Activated CD4-positive, alpha-beta T cell treated with anti-CD3 and anti-CD28 coated beads, Interleukin-2, amount 50 U/mL, for 24 hours (primary cell): Measurements from ENCODE around the gene ARF1.

Source experiments
- DNase-seq, 2 donors: peaks; one replicate each; pipeline ENCODE4 v3.0.0-alpha.2; 2020; ENCODE audit warnings: low read depth in 1 of 2, low spot score in 1 of 2

Gene ARF1

DNA sequence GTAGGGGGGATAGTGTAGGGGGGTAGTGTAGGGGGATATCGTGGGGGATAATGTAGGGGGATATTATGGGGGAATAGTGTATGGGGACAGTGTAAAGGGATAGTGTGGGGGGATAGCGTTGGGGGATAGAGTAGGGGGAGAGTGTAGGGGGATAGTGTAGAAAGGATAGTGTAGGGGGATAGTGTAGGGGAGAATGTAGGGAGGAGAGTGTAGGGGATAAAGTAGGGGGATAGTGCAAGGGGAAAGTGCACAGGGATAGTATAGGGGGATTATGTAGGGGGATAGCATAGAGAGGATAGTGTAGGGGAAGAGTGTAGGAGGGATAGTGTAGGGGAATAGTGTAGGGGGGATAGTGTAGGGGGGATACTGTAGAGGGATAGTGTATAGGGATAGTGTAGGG, 12.3 kb upstream of the ARF1 start:
- no peak for DNase-seq

DNA sequence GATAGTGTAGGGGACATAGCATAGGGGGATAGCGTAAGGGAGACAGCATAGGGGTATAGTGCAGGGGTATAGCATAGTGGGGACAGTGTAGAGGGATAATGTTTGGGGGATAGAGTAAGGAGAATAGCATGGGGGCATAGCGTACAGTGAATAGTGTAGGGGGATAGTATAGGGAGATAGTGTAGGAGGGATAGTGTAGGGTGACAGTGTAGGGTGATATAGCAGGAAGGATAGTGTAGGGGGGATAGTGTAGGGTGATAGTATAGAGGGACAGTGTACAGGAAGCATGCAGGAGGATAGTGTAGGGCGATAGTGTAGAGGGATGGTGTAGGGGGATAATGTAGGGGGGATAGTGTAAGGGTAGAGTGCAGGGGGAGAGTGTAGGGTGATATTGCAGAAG, 11.7 kb upstream of the ARF1 start:
- no peak for DNase-seq

DNA sequence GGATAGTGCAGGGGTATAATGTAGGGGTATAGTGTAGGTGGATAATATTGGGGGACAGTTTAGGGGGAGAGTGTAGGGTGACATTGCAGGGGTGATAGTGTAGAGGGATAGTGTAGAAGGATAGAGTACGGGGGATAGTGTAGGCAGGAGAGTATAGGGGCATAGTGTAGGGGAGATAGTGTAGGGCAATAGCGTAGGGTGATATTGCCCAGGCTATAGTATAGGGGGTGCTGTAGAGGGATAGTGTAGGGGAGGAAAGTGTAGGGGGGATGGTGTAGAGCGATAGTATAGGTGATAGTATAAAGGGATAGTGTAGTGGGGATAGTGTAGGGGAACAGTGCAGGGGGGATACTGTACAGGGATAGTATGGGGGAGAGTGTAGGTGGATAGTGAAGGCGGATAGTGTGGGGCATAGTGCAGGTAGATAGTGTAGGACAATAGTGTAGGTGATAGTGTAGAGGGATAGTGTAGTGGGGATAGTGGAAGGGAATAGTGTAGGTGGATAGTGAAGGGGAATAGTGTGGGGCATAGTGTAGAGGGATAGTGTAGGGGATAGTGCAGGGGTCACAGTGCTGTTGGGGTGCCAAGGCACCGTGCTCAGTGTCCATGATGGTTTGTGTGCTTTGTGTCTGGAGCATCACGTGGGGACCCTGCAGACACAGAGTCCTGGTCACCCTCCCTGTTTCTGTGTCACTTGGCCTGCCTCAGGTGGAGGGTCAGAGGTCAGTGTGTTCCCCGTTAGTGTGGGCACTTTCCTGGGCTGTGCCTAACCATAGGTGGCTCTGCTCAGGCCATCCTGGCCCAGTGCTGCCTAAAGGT, 10.5 kb upstream of the ARF1 start:
- no peak for DNase-seq

DNA sequence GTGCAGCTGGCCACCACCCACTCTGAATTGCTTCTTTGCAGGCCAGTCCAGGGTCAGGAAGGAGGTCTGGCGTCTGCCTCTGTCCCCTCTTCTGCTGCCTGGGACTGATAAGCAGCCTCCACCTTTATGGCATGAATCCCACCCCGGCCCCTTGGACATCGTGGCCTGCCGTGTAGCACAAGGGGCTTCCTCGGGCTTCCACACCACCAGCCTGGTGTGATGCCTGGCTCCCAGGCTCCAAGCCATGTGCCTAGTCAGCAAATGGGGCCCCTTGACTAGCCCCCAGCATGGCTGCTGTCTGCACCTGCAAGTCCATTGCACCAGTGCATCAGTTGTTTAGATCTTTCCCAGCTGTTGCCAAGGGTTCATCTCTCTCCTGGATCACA, 9.9 kb upstream of the ARF1 start:
- DNase-seq, result no peak

DNA sequence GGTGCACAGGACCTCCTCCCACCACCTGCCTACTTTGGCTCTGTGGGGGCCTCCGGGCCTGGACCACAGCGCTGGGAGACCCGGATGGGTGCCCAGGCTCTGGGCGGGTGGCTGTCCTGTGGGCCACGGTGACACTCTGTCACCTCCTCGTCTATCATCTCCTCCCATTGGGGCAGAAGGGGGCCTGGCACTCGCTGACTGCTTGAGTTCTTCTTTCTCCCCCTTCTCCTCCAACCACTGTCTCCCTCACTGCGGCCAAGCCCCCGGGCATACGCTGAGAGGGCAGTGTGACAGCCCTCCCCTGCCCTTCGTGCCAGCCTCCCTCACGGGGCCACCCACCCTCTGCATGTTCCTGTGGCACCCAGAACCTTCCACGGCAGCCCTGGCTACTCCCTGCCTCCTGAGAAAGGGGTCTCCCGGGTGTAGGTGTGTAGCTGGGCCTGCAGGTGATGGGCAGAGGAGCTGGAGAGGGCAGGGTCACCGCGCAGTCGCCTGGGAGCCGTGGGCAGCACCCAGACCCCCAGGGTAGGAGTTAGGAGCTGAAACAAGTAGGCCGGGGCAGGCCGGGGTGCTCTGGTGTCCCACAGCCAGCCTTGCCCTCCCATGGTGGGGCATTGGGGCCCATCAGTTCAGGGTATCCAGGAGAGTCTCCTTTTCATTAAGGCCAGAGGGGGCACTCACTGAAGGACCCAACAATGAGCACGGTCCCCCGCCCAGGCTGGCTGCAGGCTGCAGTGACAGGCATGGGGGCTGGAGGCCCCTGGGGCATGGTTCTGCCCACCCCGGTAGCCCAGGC, 9.2 kb upstream of the ARF1 start:
- DNase-seq, result no peak

DNA sequence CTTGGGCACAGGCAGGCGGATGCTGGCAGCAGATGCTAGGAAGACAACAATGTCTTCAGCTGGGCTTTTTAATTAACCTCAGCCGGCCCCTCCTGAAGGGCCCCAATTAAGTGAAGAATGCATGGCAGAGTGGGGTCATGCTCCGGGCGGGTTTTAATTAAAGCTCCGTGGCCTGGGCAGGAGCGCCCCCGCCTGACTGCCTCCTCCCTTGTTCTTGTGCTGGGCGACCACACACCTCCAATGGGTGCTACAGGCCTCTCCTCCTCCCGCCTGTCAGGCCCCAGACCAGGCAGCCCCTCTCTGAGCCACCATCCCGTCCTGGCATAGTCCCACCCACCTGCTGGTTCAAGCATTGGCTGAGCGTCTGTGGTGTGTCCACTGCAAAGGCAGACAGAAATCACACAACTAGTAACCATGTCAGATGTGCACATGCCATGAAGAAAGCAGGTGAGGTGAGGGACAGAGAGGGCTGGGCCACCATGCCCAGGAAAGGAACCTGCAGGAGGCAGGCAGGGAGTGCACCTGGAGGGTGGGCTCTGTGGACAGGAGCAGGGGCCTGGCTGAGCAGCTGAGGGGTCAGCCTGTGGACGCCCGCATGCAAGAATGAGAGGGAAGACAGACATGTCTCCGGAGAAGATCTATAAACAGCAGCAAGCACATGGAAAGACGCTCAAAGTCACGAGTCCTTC, 8.5 kb upstream of the ARF1 start:
- no peak for DNase-seq

DNA sequence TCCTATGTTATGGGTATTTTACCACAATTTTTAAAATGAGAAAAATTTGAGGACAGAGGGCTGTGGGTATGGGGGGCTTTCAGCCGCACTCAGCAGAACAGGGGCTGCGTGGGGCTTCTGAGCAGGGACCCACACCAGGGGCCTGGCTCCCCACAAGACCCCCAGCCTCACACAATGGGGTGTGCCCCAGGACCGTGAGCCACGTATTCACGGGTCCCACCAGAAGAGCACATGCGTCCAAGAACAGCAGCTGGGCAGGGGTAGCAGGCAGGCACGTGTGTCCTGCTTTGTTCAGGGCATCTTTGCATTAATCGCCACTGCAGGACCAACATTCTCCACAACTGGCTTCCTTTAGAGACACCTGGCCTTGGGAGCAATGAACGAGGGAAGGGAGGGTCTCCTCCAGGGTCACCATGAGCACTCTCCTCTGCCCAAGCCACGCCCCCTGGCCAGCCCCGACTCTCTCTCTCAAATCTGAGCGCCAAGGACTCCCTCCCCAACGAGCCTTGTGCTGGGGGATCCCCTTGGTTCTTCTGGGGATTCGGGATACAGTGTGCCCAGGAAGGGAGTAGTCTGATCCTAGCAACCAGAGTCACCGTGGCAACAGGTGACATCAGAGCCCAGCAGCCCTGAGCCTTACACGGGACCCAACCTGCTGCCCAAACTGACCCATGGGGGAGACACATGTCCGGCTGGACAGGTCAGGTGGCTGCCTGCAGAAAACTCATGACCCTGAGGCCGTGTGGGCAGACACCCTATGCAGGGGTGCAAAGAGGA, 7.4 kb upstream of the ARF1 start:
- no peak for DNase-seq

DNA sequence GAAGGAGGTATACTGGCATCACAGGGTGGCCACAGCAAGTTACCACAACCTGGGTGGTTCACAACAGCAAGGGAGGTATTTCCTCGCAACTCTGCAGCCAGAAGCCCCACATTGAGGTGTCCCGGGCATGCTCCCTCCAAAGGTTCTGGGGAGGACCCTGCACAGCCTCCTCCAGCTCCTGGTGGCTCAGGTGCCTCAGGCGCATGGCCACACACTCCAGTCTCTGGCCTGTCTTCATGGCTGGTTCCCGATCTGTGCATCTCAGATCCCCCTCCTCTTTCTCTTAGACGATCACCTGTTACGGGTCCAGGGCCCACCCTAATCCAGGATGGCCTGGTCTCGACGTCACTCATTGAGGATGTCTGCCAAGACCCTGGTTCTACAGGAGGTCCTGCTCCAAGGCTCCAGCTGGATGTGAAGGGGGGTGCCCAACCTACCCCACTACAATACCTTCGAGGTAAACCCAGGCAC, 6.7 kb upstream of the ARF1 start:
- no peak for DNase-seq

DNA sequence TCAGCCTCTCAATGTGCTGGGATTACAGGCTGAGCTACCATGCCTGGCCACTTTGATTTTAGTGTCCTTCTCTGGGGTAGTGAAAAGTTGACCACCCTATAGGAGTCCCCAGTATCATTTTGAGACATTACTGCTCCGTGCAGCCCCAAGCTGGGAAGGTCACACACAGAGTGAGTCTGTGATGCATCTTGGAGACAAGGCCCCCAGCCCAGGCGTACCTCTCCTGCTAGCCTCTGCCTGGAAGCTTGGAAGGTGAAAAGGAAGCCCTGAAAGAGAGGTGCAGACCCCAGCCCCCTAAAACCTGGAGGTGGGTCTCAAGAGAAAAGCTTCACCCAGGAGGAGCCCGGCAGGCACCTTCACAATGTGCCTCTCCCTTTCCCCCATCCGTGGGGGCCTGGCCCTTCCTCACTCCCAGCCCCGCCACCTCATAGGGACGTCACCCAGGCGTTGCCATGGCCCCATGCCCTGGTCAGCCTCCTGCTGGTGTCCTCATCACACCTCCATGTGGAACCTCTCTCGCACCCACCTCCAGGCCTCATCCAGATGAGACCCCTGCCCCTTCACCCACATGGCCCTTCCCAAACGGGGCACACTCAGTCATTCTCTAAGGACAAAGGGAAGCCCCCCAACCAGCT, 5.6 kb upstream of the ARF1 start:
- no peak for DNase-seq

DNA sequence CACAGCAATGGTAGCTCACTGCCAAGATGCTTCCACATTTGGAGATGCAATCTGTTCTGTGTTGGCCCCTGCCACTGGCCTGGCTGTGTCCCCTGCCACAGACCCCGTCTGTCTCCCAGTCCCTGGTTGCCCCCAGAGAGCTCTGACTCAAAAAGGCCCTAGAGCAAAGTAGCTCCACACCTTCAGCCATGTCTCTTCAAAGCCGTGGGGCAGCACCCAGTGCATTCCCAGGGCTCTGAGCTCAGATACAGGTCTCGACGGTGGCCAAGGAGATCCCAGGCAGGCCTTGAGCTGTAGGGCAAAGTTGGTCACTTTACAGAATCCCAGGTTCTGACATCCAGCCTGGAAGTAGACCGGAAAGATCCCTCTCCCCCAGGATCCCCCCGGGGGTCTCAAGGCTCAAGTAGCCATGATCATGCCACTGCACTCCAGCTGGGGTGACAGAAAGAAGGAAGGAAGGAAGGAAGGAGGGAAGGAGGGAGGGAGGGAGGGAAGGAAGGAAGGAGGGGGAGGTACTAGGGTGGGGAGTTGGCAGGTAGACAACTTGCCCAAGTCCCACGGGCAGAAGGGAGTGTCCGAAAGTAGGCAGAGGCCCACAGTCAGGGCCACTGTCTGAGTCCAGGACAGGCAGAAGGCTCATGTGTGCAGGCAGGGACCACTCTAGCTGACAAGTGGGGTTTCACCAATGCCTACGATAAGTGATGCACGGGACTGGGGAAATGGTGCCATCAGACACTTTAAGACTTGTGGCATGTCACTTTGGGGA, 4.8 kb upstream of the ARF1 start:
- no peak for DNase-seq

DNA sequence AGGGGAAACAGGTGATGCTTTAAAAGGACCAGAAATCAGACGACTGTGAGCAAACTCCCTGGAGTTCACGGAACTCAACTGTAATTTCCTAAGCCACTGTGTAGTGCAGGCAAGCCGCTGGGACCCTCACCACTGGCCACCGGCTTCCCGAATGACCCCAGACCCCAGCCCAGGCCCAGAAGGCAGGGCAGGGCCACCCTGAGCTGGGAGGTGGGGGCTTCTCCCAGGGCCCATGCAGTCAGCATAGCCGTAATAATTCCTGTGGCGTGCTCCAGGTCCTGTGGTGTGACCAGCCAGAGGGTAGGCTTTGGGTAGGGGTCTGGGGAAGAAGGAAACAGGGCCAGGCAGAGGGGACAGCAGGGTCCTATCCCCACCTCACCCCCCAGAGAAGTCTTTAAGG, 3.5 kb upstream of the ARF1 start:
- no peak for DNase-seq

DNA sequence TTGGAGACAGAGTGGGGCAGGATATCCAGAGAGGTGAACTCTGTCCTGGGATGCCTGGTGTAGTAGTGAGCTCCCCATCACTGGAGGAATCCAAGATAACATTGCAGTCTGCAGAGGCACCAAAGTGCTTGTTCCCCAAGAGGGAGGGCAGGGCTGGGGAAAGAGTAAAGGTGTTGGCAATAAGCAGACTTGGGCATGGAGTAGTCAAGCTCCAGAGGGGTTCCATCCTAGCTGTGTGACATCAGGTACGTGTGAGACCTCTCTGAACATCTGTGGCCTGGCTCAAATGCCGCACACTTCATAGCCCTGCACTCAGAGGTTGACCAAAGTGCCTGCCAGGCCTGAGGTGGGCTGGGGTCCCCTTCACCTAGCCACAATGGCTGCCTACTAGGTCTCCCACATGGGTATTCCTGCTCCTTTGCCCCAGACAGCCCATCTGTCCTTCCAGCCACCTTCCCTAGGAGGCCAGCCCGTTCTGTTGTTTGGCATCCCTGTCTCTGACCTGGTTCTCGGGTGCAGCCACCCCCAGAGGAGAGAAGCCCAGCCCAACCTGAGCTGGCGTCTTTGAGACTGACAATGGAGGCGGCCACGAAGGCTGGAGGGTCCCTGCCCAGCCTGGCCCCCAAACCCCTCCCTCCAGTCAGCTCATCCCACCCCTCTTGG, 2.8 kb upstream of the ARF1 start:
- DNase-seq, result no peak

DNA sequence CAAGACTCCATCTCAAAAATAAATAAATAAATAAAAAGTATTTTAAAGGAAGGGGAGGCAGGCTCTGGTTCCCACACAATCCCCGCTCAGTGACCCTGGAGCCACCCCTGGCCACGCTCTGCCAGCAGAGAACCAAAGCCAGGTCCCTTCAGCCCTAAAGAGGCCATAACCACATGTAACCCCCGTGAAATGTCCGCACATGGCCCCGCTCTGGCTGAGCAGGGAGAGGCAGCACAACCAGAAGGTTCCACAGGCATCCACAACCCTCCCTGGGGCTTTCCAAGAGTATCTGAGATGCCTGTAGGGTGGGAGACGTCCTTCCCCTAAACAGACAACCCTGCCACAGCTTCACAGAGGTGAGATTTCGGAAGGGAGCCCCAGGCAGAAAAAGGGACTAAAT, 1.4 kb upstream of the ARF1 start:
- DNase-seq, result no peak

DNA sequence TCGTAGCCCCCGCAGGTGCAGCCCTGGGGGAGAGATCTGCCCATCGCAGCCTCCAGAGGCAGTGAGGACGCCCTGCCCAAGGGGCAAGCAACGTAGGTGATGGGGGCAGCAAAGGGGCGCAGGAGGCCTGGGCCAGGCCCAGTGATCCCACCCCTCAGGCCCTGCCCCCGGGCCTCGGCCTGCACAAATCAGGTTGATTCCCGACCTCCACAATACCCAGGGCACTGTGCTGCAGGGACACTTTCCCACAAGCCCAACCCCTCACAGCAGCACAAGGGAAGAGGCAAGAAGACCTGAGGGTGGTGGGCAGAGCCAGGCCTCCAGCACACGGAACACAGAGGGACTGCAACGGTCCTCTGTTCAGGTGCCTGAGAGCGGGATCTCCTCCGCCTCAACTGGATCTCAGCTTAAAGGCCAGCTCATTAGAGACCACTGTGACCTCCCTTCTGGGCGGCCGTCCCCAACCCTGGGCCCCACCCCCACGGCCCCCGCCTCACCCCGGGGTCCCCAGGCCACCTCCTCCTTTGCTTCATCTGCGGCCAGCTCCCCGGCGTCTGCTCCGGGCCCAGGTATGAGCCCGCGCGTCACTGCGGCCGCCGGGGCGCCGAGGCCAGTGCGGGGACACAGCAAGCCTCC, 812 bp upstream of the ARF1 start:
- DNase-seq, result no peak

DNA sequence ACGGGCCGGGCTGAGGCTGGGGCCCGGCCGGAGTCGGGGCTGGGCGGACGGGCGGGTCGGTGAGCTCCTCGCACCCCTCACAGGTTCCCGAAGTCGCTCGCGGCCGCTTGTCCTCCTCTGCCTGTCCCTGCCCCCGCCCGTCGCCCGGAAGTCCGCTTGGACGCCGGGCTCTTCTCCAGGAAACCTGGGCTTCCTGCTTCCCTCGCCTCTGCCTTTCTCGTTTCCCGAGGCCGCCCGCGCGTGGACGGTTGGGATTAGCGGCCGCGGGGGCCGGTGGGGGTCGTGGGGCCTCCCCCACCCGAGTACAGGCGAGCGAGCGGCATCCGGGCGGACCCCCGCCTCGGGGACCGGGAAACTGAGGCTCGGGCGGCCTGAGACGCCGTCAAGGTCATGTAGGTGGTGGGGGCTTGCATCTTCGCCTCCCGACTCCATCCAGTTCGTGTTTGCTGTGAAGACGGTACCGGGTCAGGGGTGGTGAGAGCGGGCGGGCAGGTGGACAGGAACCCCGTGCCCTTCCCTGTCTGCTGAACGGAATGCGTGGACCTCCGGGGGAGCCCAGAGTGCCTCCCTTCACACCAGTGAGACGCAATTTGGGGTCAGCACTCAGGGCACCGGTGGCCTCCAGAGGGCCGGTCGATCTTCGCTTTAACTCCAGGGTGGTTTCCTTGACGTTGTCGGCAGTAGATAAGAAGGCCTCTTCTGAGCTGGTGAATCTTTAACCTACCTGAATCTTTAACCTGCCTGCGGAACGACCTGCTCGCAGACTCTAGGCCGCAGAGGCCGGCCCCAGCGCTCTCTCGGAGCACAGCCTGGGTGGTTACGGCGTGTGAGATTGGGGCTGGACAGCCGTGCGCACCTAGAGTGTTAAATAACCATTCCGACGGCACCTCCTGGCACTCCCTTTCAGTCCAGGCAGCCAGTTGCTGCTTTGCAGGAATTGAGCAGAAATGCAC, 686 bp downstream of the ARF1 start:
- DNase-seq, result no peak

DNA sequence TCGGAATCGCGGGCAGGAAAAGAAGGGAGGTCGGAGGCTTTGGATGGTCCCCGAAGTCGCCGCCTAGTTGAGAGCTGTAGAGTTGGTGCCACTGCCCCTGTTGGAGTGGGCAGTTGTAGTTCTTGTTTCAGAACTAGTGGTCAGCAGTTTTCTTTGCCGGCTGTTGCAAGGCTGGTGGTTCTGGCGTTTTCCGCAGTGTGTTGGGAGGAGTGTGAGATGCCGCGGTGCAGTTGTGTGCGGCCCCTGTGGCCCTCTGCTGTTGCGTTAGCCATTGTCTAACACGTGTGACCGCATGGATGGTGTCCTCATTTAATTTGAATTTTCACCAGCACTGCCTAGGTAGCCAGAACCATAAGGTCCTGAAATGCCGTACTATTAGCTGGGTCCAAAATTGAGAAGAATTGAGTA, 1.4 kb downstream of the ARF1 start:
- DNase-seq, result no peak

DNA sequence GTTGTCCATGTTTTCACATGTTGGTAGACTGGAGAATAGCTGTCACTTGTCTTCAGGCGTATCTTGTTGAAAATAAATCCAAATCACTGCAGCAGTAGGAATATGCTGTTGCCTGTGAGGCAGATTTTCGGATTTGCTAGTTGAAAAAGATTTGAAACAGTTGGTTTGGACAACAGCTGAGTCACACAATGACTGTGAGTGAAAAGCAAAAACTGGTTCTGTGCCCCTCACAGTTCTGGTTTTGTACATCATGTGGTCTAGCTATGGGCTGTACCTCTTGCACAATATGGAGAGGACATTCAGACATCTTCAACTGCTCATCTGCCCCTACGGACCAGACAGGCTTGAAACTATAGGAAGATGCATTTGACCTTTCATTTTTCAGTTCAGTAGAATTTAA, 1.8 kb downstream of the ARF1 start:
- DNase-seq, result no peak

DNA sequence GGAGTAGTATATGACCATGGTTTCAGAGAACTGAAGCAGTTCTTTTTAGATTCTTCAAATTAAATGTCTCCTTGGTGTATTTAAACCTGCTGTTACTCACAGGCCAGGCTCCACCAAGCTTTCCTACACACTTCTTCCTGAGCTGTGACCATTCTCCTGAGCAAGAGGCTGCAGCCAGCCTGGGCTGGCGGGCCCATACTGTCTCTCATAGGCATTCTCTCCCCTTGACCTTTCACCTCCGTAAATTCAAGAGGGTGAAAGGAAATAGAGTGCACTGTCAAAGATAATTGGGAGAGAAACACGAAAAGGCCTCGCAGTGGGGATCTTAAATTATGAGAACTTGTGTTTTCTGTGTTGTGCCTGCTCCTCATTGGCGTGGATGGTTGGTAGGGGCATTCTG, 2.3 kb downstream of the ARF1 start:
- DNase-seq, result no peak
